Mucosa of descending colon (tissue), 3 donors: ENCODE data around the gene TSPAN2. TPM values are rescaled to one million over a fixed set of nuclear protein-coding genes. Genes with fewer than 3 reads are reported as not detected.

Experiments
- ATAC-seq: fragments of 200-7000 bp; cut with Tn5 transposase; one replicate; pipeline ENCODE4 v1.9.1; 2020; ENCODE audit warnings: mild to moderate bottlenecking, moderate library complexity
- DNase-seq, 3 donors: peaks; one replicate each; pipeline ENCODE4 v3.0.0-alpha.2; 2020
- H3K36me3 ChIP-seq: fragments of 200-600 bp; one replicate; pipeline ENCODE4 v1.8.0; 2021; ENCODE audit warnings: low read depth, mild to moderate bottlenecking
- H3K4me1 ChIP-seq: fragments of 200-600 bp; one replicate; pipeline ENCODE4 v1.8.0; 2021; ENCODE audit warnings: low read depth, mild to moderate bottlenecking
- H3K4me3 ChIP-seq: fragments of 200-600 bp; one replicate; pipeline ENCODE4 v1.8.0; 2021; ENCODE audit warnings: mild to moderate bottlenecking
- H3K9me3 ChIP-seq: fragments of 200-600 bp; one replicate; pipeline ENCODE4 v1.8.0; 2021; ENCODE audit warnings: mild to moderate bottlenecking
- intact Hi-C, 2 donors: fragments of 100-400 bp; cut with DNase I in 1 of 2; cut with micrococcal nuclease in 1 of 2; formaldehyde crosslinking; loops; one replicate each; pipeline versions ENCODE4 v1.11.0 to v1.11.1; 2022; cut with DNase I, micrococcal nuclease
- total RNA-seq, 3 donors: library from RNA; stranded (reverse); fragmentation: NEBNext Ultra II Directional in 2 of 3; extraction: Animal tissue kit (Norgen Biotek cat#: 25700) in 2 of 3; gene quantifications; one replicate each; pipeline versions ENCODE4 v1.2.1 to v1.2.4, GENCODE V29; 2021 to 2023
- TF ChIP-seq, protein P1 (sequence below): fragments of 200-600 bp; IDR thresholded peaks from one replicate; pipeline ENCODE4 v1.8.0; 2022; ENCODE audit warnings: antibody characterized with exemption, mild to moderate bottlenecking
- donor health status: DM: no; HTN: no; CAD: no; lungs with moderate emphysema.
- donor health status: DM: no; HTN: no; CAD: no.
- donor health status: DM: no; HTN: yes; CAD: no.

The TSPAN2 gene
- total RNA-seq, 3 donors from 2014 or later, result 4.3 to 84.2 (median 6.3) TPM

DNA sequence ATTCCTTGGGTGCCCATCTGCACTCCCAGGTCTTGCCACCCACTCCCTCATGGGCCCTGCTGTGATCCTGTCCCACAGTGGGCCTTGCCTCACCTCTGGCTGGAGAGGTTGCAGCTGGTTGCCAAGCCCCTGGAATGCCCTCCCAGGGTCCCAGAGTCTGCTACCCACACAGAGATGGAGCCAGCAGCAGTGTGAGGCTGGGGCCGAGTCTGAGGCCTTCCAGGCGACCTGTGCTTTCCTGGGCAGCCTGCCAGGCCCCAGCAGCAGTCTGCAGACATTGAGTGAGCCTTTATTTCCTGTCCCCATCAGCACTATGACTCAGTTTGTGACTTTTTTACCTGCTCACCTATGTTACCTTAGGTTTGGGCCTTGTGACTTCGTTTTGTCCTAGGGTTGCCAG lies 25.0 kb upstream of the TSPAN2 start:
- ATAC-seq, result peak; percentile 68
- DNase-seq, result peak in 1 of 3 donors; percentile 28
- H3K9me3 ChIP-seq, result peaks cover 1% of the 10 kb centered on the region
- no peak overlapping the region for H3K4me3 ChIP-seq
- H3K4me1 ChIP-seq, result no peaks in the 10 kb centered on the region
- intact Hi-C loops, result loop anchor here in 1 of 2 donors (5.0 kb wide), 1 partner anchor 132 kb away; no protein-coding TSS in a partner anchor
- TF ChIP-seq, protein P1, sequence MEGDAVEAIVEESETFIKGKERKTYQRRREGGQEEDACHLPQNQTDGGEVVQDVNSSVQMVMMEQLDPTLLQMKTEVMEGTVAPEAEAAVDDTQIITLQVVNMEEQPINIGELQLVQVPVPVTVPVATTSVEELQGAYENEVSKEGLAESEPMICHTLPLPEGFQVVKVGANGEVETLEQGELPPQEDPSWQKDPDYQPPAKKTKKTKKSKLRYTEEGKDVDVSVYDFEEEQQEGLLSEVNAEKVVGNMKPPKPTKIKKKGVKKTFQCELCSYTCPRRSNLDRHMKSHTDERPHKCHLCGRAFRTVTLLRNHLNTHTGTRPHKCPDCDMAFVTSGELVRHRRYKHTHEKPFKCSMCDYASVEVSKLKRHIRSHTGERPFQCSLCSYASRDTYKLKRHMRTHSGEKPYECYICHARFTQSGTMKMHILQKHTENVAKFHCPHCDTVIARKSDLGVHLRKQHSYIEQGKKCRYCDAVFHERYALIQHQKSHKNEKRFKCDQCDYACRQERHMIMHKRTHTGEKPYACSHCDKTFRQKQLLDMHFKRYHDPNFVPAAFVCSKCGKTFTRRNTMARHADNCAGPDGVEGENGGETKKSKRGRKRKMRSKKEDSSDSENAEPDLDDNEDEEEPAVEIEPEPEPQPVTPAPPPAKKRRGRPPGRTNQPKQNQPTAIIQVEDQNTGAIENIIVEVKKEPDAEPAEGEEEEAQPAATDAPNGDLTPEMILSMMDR, result no peak
- H3K36me3 ChIP-seq, result no peaks in the 10 kb centered on the region

DNA sequence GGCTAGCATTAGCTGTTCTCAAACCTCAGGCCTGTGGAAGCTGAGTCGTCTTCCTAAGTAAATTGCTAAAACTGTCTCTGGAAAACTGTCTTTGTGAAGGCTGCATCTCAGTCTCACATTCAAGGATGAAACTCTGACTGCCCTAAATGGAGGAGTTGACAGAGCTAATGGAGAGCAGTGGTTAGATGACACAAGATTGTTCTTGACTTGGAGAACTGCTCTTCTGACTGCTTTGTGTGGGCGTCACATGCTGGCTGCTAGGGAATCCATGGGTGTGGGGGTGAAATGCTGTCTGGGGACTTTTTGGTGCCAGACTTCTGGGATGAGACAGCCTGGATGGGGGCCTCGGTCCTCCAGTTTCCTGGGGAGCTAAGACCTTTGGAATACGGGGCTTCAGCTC lies 24.5 kb upstream of the TSPAN2 start:
- H3K4me1 ChIP-seq, result no peaks in the 10 kb centered on the region
- H3K4me3 ChIP-seq, result no peak overlapping the region
- no peak for ATAC-seq
- no peak for DNase-seq
- H3K9me3 ChIP-seq, result peaks cover 4% of the 10 kb centered on the region
- H3K36me3 ChIP-seq, result no peaks in the 10 kb centered on the region
- intact Hi-C loops, result loop anchor here (2.0 to 5.0 kb wide), 2 partner anchors 131 to 135 kb away; no protein-coding TSS in a partner anchor
- TF ChIP-seq, protein P1, result no peak

DNA sequence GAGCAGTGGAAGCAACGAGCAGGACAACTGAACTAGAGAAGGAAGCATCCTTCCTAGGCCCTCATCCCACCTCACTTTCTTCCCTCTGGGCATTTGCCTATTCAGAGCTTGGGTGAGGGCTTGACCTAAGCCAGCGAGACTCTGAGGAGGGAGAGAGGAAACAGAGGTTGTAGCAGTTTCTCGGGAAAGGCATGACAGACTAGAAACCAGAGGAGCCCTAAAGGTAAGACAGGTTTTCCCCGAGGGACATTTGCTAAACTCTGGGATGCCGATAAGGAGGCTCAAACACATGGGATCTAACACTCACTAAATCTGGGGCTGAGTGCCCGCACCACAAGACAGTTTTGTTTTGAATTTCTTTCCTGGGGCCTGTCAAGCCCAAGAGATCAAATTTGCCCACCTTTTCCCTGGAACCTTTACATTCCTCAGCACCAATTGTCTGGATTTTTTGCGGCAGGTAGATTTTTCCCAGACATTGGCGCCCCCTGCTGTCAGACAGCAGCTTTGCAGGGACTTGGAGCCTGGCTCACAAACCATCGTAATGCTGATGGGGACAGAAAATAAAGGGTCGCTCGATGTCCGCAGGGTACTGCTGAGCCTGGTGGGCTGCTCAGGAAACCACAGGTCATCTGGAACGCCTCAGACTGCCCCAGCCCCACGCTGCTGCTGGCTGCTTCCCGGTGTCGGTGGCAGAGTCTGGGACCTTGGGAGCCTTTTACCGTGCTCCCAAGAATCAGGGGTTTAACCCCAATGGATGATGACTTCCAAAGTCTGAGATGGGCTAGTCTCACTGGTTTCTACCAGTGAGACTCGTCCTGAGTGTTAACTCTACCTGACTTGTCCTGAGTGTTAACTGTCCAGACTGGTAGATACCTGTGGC lies 23.4 kb upstream of the TSPAN2 start:
- intact Hi-C loops, result loop anchor here (2.0 to 5.0 kb wide), 2 partner anchors 130 to 134 kb away; no protein-coding TSS in a partner anchor
- Histone ChIP-seq H3K4me1 (no peaks in the 10 kb centered on the region), H3K36me3 (no peaks in the 10 kb centered on the region), H3K4me3 (no peak overlapping the region), H3K9me3 (peaks cover 4% of the 10 kb centered on the region)
- TF ChIP-seq, protein P1, result peak; percentile 92
- DNase-seq, result peak in 2 of 3 donors; percentile 49 to 66
- ATAC-seq, result peak; percentile 75

DNA sequence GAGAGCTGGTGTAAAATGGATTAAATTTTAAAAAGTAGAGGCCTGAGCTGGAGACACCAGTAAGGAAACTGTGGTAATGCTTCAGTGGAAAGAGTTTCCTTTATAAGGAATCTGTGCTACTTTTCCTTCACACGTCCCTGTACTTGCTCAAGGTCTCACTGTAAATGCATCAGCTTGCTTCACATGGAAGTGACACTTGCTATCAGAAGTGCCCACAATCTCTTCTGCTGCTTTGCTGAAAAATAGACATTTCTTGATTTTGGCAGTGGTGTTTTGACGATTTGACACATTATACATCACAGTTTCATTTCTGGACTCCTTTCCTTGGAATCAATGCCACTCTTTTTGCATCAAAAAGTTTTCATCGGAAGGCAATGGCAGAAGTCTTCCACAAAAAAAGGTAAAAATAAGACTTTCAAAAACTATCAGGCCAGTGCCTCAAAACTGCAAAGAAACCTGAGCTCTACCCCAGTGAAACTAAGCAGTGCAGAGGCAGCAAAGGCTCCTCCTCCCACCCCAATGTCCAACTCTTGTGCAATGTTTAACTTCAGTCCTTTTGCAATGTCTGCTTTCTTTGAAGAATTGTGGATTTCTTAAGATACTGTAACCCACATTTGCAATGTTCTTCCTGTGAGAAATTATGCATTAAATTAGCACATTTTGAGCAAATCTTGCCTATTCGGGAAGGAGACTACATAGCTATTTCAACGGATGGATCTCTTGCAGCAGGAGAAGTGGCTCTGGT lies 18.4 kb upstream of the TSPAN2 start:
- intact Hi-C loops, result no loop called here

DNA sequence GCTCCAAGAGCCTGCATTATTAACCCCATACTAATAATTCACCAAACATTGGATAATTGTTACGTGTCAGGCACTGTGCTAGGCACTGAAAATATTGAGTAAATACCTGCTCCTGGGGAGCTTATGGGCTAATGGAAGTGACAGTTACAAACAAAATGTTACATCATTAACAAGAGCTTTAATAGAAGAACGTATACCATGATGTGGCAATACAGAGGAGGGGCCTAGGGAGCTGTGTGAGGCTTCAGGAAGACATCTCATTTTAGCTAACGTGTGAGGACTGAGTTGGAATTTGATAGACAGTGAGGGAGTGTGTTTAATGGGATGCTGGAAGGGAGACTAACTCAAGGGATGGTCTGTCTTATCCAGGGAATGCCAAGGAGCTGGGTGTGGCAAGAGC lies 16.5 kb upstream of the TSPAN2 start:
- Histone ChIP-seq H3K36me3 (no peaks in the 10 kb centered on the region), H3K9me3 (peaks cover 4% of the 10 kb centered on the region), H3K4me1 (no peaks in the 10 kb centered on the region), H3K4me3 (no peak overlapping the region)
- intact Hi-C loops, result no loop called here
- DNase-seq (no peak), ATAC-seq (no peak)
- TF ChIP-seq, protein P1, result no peak

More for the DNA sequence above, 18.4 kb upstream of the TSPAN2 start:
- no peaks in the 10 kb centered on the region for H3K36me3 ChIP-seq
- no peak for DNase-seq
- TF ChIP-seq, protein P1, result no peak
- no peaks in the 10 kb centered on the region for H3K4me1 ChIP-seq
- peaks cover 4% of the 10 kb centered on the region for H3K9me3 ChIP-seq
- peak; percentile 36 for ATAC-seq
- H3K4me3 ChIP-seq, result no peak overlapping the region
